Spleen (tissue), 7 donors: ENCODE data around the gene CDR2L.

ENCODE experiments used
- POLR2A ChIP-seq, 3 donors: fragments of 450-650 bp; IDR thresholded peaks; one replicate each; pipeline ENCODE4 v1.5.1; 2017; ENCODE audit warnings: antibody characterized with exemption in 3 of 3, mild to moderate bottlenecking in 1 of 3
- TF ChIP-seq, protein P1 (sequence below), 11 experiments: fragments of 200-600 bp in 7 of 11; fragments of 450-650 bp in 4 of 11; sonication (generic) in 4 of 11; IDR thresholded peaks in 8 of 11; conservative IDR thresholded peaks in 3 of 11; 1 replicate in 7 of 11; 2 replicates in 4 of 11; pipeline versions ENCODE4 v1.4.0 to v1.8.0; 2016 to 2021; ENCODE audit warnings: antibody characterized with exemption in 11 of 11, inconsistent platforms in 4 of 11, mild to moderate bottlenecking in 1 of 11
- donor health status: DM: no; HTN: no; CAD: no; lungs with moderate emphysema.
- donor health status: DM: no; HTN: no; CAD: no.
- donor health status: DM: no; HTN: no; CAD: no.

DNA sequence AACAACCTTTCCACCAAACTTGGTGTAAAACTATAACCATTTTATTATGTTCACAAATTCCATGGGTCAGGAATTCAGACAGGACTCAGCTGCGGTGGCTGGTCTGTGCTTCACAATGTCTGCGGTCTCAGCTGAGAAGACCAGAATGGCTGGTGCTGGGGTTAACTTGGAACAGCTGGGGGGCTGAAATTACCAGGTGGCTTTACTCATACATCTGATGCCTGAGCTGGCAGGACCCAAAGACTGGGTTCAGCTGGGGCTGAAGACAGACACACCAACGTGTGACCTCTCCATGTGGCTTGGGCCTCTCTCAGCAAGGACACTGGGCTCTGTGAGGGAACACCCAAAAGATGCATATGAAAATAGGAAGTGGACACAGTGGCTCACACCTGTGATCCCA is 9.2 kb upstream of the CDR2L start:
- TF ChIP-seq, protein P1, sequence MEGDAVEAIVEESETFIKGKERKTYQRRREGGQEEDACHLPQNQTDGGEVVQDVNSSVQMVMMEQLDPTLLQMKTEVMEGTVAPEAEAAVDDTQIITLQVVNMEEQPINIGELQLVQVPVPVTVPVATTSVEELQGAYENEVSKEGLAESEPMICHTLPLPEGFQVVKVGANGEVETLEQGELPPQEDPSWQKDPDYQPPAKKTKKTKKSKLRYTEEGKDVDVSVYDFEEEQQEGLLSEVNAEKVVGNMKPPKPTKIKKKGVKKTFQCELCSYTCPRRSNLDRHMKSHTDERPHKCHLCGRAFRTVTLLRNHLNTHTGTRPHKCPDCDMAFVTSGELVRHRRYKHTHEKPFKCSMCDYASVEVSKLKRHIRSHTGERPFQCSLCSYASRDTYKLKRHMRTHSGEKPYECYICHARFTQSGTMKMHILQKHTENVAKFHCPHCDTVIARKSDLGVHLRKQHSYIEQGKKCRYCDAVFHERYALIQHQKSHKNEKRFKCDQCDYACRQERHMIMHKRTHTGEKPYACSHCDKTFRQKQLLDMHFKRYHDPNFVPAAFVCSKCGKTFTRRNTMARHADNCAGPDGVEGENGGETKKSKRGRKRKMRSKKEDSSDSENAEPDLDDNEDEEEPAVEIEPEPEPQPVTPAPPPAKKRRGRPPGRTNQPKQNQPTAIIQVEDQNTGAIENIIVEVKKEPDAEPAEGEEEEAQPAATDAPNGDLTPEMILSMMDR (IDR thresholded peaks at IDR 0.05 in 8 of 11, conservative IDR thresholded peaks at IDR 0.05 in 3 of 11): no peak
- no peak for TF ChIP-seq POLR2A (IDR thresholded peaks at IDR 0.05)
